ENCODE data around the gene SPRYD4. TPM values are rescaled to one million over a fixed set of nuclear protein-coding genes. Genes with fewer than 3 reads are reported as not detected.

SPRYD4 gene
- total RNA-seq, 4 donors from 2014 or later, result 1.4 to 2.2 (median 1.9) TPM

GRCh38 chr12:56518570-56518969 is 50.2 kb downstream of the SPRYD4 start:
- Histone ChIP-seq H3K27me3 (no peaks in the 10 kb centered on the region), H3K4me3 (no peak overlapping the region), H3K9me3 (no peaks in the 10 kb centered on the region), H3K4me1 (peaks cover 13 to 40% (median 28%) of the 10 kb centered on the region in 4 donors), H3K36me3 (no peaks in the 10 kb centered on the region), H3K27ac (replicated peaks in 1 of 4) (no peak overlapping the region)
- WGBS, result 63% methylated on average over 2 of the region's 2 CpGs
- DNase-seq (ENCODE audit: extremely low spot score), result no peak
- TF ChIP-seq CTCF (IDR thresholded peaks at IDR 0.05) (no peak), POLR2AphosphoS5 (IDR thresholded peaks at IDR 0.05) (no peak), POLR2A (IDR thresholded peaks at IDR 0.05; ENCODE audit: low read depth) (no peak), EP300 (IDR thresholded peaks at IDR 0.05) (no peak)
- intact Hi-C loops (cut with DNase I), result no loop called here

GRCh38 chr12:56520048-56520447 is 51.7 kb downstream of the SPRYD4 start:
- 74% methylated on average over 3 of the region's 3 CpGs for WGBS
- no peak for DNase-seq (ENCODE audit: extremely low spot score)
- intact Hi-C loops (cut with DNase I), result loop anchor here (2.0 kb wide), 2 partner anchors 109 to 117 kb away; no protein-coding TSS in a partner anchor
- Histone ChIP-seq H3K36me3 (no peaks in the 10 kb centered on the region), H3K4me3 (peak overlapping the region; percentile 13 to 68 (median 62)), H3K27ac (replicated peaks in 1 of 4) (peak overlapping the region; percentile 85 to 92 (median 86)), H3K9me3 (no peaks in the 10 kb centered on the region), H3K4me1 (peaks cover 8 to 48% (median 36%) of the 10 kb centered on the region in 4 donors), H3K27me3 (no peaks in the 10 kb centered on the region)
- TF ChIP-seq CTCF (IDR thresholded peaks at IDR 0.05), result no peak
- peak; percentile 40 for TF ChIP-seq EP300 (IDR thresholded peaks at IDR 0.05)
- peak; percentile 37 to 46 for TF ChIP-seq POLR2AphosphoS5 (IDR thresholded peaks at IDR 0.05)

- H3K27me3 ChIP-seq, result no peaks in the 10 kb centered on the region
- no peaks in the 10 kb centered on the region for H3K9me3 ChIP-seq
- 41% methylated on average over 1 of the region's 1 CpG for WGBS
- H3K36me3 ChIP-seq, result no peaks in the 10 kb centered on the region
- no peak for DNase-seq (ENCODE audit: extremely low spot score)
- H3K27ac ChIP-seq (replicated peaks in 1 of 4), result peak overlapping the region; percentile 85 to 92 (median 86)
- TF ChIP-seq CTCF (IDR thresholded peaks at IDR 0.05), result no peak
- no peak for TF ChIP-seq POLR2AphosphoS5 (IDR thresholded peaks at IDR 0.05)
- TF ChIP-seq EP300 (IDR thresholded peaks at IDR 0.05), result no peak
- no peak for TF ChIP-seq POLR2A (IDR thresholded peaks at IDR 0.05; ENCODE audit: low read depth)
- H3K4me3 ChIP-seq, result peak overlapping the region; percentile 51 to 68 (median 62)
- intact Hi-C loops (cut with DNase I), result loop anchor here (2.0 kb wide), 2 partner anchors 108 to 116 kb away; no protein-coding TSS in a partner anchor
- H3K4me1 ChIP-seq, result peaks cover 10 to 53% (median 41%) of the 10 kb centered on the region in 4 donors
Measured at GRCh38 chr12:56520506-56520905, 52.1 kb downstream of the SPRYD4 start.

- TF ChIP-seq CTCF (IDR thresholded peaks at IDR 0.05) (no peak), EP300 (IDR thresholded peaks at IDR 0.05) (no peak), POLR2A (IDR thresholded peaks at IDR 0.05; ENCODE audit: low read depth) (no peak)
- intact Hi-C loops (cut with DNase I), result loop anchor here (2.0 kb wide), 2 partner anchors 108 to 116 kb away; no protein-coding TSS in a partner anchor
- no peaks in the 10 kb centered on the region for H3K36me3 ChIP-seq
- H3K4me3 ChIP-seq, result peak overlapping the region; percentile 51 to 68 (median 62)
- H3K27ac ChIP-seq (replicated peaks in 1 of 4), result peak overlapping the region; percentile 85 to 92 (median 86)
- DNase-seq (ENCODE audit: extremely low spot score), result no peak
- H3K4me1 ChIP-seq, result peaks cover 17 to 60% (median 48%) of the 10 kb centered on the region in 4 donors
- H3K9me3 ChIP-seq, result no peaks in the 10 kb centered on the region
- H3K27me3 ChIP-seq, result no peaks in the 10 kb centered on the region
- WGBS, result 37% methylated on average over 8 of the region's 8 CpGs
Measured at GRCh38 chr12:56521209-56521589, 52.8 kb downstream of the SPRYD4 start.

All from esophagus muscularis mucosa (tissue), 4 donors.